ENCODE results near the gene ACER2. TPM values are rescaled to one million over a fixed set of nuclear protein-coding genes. Genes with fewer than 3 reads are reported as not detected.
A peak's percentile ranks its signal among the peaks of the same experiment; 100 is the strongest.

ACER2 gene
- total and polyA plus RNA-seq, 2 of the 8 experiments (the other 6 are each of a cell fraction or from before 2014, with no cell fraction given): 7.4 to 8.8 TPM

GRCh38 chr9:19380826-19381075 is 28.1 kb upstream of the ACER2 start:
- Histone ChIP-seq H3K18ac (ENCODE audit: extremely low read depth, low read length) (no peak overlapping the region), H3K27me3 (replicated peaks in 1 of 4; ENCODE audit: control insufficient read depth in 3 of 4, extremely low read depth in 1 of 4, insufficient read depth in 3 of 4, low read length in 3 of 4) (no peaks in the 10 kb centered on the region), H2BK15ac (ENCODE audit: low read length) (no peak overlapping the region), H4K5ac (ENCODE audit: insufficient read length, low read depth, low read length) (no peak overlapping the region), H2BK120ac (replicated peaks; ENCODE audit: low read depth, low read length) (no peak overlapping the region), H3K79me2 (ENCODE audit: control insufficient read depth in 1 of 2, insufficient read depth in 2 of 2, low read length in 2 of 2) (peaks cover 7 to 39% of the 10 kb centered on the region in 2 experiments; a peak in 3 of 4 replicates), H3K9me3 (ENCODE audit: insufficient read depth in 2 of 2, low read depth in 1 of 2, low read length in 1 of 2) (no peaks in the 10 kb centered on the region), H3K56ac (replicated peaks; ENCODE audit: insufficient read length, low read depth, low read length) (no peak overlapping the region), H3K23me2 (ENCODE audit: low read depth, low read length) (peaks cover 9% of the 10 kb centered on the region), H2BK20ac (ENCODE audit: low read length) (no peak overlapping the region), H4K20me1 (replicated peaks in 1 of 2; ENCODE audit: control insufficient read depth in 1 of 2, insufficient read depth in 2 of 2, low read length in 2 of 2) (peaks cover 4 to 14% of the 10 kb centered on the region in 2 experiments), H3K4me1 (replicated peaks in 1 of 4; ENCODE audit: control insufficient read depth in 3 of 4, insufficient read depth in 4 of 4, low read length in 3 of 4) (peaks cover 0 to 7% (median 2%) of the 10 kb centered on the region in 4 experiments; a peak in 2 of 7 replicates), H3K79me1 (ENCODE audit: low read depth, low read length) (no peaks in the 10 kb centered on the region), H3K23ac (ENCODE audit: insufficient read length) (no peak overlapping the region), H3K14ac (ENCODE audit: insufficient read length) (no peak overlapping the region), H2AK5ac (ENCODE audit: low read depth, low read length) (no peak overlapping the region), H2BK12ac (ENCODE audit: low read depth, low read length) (no peak overlapping the region), H4K91ac (replicated peaks; ENCODE audit: insufficient read length, low read length) (no peak overlapping the region), H3K36me3 (ENCODE audit: control insufficient read depth in 2 of 4, insufficient read depth in 4 of 4, low read length in 3 of 4) (peaks cover 20 to 39% (median 37%) of the 10 kb centered on the region in 4 experiments), H4K8ac (ENCODE audit: extremely low read depth, insufficient read depth, low read length) (peak overlapping the region; percentile 84; the same call in 1 of the 2 replicates), H3K4me3 (ENCODE audit: extremely low read depth in 1 of 4, insufficient read depth in 2 of 4, low read depth in 3 of 4, low read length in 4 of 4) (peak overlapping the region; percentile 75 to 99 (median 84)), H3K27ac (ENCODE audit: low read depth, low read length) (no peak overlapping the region; the same call in 1 of the 2 replicates), H2AFZ (ENCODE audit: low read length) (no peak overlapping the region), H3K9ac (replicated peaks in 1 of 4; ENCODE audit: extremely low read depth in 1 of 4, low read depth in 3 of 4, low read length in 3 of 4) (peak overlapping the region; percentile 73 to 97 (median 91)), H3K4me2 (ENCODE audit: insufficient read depth in 1 of 2, low read depth in 2 of 2, low read length in 2 of 2) (peak overlapping the region; percentile 75 to 78), H2BK5ac (ENCODE audit: low read depth, low read length) (0 out of 2 replicates have a peak overlapping the region, but pooled peaks have one; percentile 92), H3K4ac (replicated peaks; ENCODE audit: insufficient read length, low read depth, low read length) (no peak overlapping the region)
- CTCF ChIA-PET (ENCODE audit: partially characterized antibody): interaction anchor here (0.8 kb wide), 1 partner anchor 77 kb away, joined by 3 read pairs; no protein-coding TSS in a partner anchor
- DNase-seq (ENCODE audit: low read depth in 1 of 2, low spot score in 2 of 2) (no peak), FAIRE-seq (no peak)
- POLR2A ChIA-PET (ENCODE audit: partially characterized antibody): interaction anchor here (0.7 to 6.5 kb wide), 25 partner anchors 11 to 334 kb away, joined by 3 to 113 read pairs (median 5); partner anchors contain the start of genes ACER2 and DENND4C
- WGBS, 2 experiments (ENCODE audit: extremely low coverage in 1 of 2, insufficient coverage in 1 of 2, insufficient read length in 1 of 2, insufficient replicate concordance in 2 of 2, low coverage in 1 of 2, low lambda C conversion rate in 2 of 2, missing lambda C conversion rate in 1 of 2): 37% methylated on average over 6 of the region's 6 CpGs; no CpG with 5 or more reads in 1 of the 2 experiments
- TF ChIP-seq POU5F1 (IDR thresholded peaks at IDR 0.05; ENCODE audit: low read depth, low read length): no peak
- TF ChIP-seq CBX8 (IDR thresholded peaks at IDR 0.05; ENCODE audit: borderline replicate concordance, low read depth, low read length): no peak
- TF ChIP-seq CTCF (IDR thresholded peaks at IDR 0.05; ENCODE audit: control extremely low read depth in 1 of 3, insufficient read depth in 1 of 3, low read depth in 1 of 3, low read length in 3 of 3): no peak
- TF ChIP-seq SUZ12 (IDR thresholded peaks at IDR 0.05; ENCODE audit: low read length): no peak
- TF ChIP-seq TAF1 (IDR thresholded peaks at IDR 0.05; ENCODE audit: low read depth, low read length): no peak
- no peak for TF ChIP-seq JUND (IDR thresholded peaks at IDR 0.05; ENCODE audit: low read length)
- no peak for TF ChIP-seq POLR2A (IDR thresholded peaks at IDR 0.05; ENCODE audit: control extremely low read depth in 1 of 2, low read depth in 2 of 2, low read length in 2 of 2)
- no peak for TF ChIP-seq MAFK (IDR thresholded peaks at IDR 0.05; ENCODE audit: low read depth, low read length)
- no peak for TF ChIP-seq NANOG (IDR thresholded peaks at IDR 0.05; ENCODE audit: insufficient read depth, low read depth, low read length, poor library complexity, severe bottlenecking)
- no peak for TF ChIP-seq KDM4A (IDR thresholded peaks at IDR 0.05; ENCODE audit: low read depth, low read length, severe bottlenecking)
- no peak for TF ChIP-seq SP1 (IDR thresholded peaks at IDR 0.05; ENCODE audit: low read depth, low read length)
- TF ChIP-seq NRF1 (IDR thresholded peaks at IDR 0.05; ENCODE audit: low read depth, low read length): no peak

Measured in H1 (cell line).